ENCODE data around the gene ADAMTS2. TPM values are rescaled to one million over a fixed set of nuclear protein-coding genes. Genes with fewer than 3 reads are reported as not detected.

Gene ADAMTS2
- total RNA-seq, 8 experiments from 2014 or later, result 0.14 to 1.4 (median 0.49) TPM

DNA sequence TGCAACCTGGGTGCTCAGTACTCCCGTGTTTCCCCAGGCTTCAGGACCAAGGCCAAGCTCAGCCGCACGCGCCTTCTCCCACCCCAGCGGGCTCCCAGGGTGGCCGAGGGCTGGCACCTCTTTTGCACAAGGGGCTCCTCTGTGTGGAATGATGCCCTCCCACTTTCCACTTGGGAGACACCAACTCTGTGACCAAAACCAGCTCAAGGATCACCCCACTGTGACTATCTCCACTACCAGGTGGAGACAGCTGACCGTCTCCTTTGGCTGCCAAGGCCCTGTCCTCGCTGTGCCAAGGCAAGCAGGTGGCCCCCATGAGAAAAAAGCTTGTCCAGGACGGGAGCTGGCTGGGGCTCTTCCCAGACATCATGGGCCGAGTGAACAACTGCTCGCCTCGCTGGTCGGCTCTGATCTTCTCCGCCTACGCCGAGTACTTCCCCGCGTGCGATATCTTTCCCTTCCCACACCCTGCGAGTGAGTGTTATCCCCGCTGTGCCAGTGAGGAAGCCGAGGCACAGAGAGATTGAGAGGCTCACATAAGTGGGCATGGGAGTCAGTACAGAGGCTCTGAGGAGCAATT lies 152.3 kb downstream of the ADAMTS2 start:
- WGBS, 10 experiments, result 84 to 100% (median 90%) methylated on average over 1 to 13 of the region's 22 CpGs; no CpG with 5 or more reads in 3 of the 10 experiments
- H3K4me3 ChIP-seq, result no peak overlapping the region
- H3K4me1 ChIP-seq (replicated peaks in 1 of 2), result peaks cover 0 to 6% of the 10 kb centered on the region in 2 donors
- no peak overlapping the region for H3K27ac ChIP-seq
- in situ Hi-C loops (cut with MboI; ENCODE audit: low pct_unique_long_range_greater_than_20kb in 2 of 9, low sequenced_read_pairs in 9 of 9, unreplicated experiment in 9 of 9), result no loop called here
- ATAC-seq (replicated peaks in 6 of 8), result no peak

- ATAC-seq (replicated peaks in 6 of 8), result peak in 2 of 8 experiments; percentile 16 to 36
- Histone ChIP-seq H3K4me3 (no peak overlapping the region), H3K27ac (no peak overlapping the region), H3K4me1 (replicated peaks in 1 of 2) (peaks cover 0 to 8% of the 10 kb centered on the region in 2 donors)
- in situ Hi-C loops (cut with MboI; ENCODE audit: low pct_unique_long_range_greater_than_20kb in 2 of 9, low sequenced_read_pairs in 9 of 9, unreplicated experiment in 9 of 9), result no loop called here
- 40 to 91% (median 67%) methylated on average over 1 to 14 of the region's 20 CpGs; no CpG with 5 or more reads in 3 of the 10 experiments for WGBS, 10 experiments
Observed at GRCh38 chr5:179192185-179192890, 152.9 kb downstream of the ADAMTS2 start.

GRCh38 chr5:179191506-179192184 lies 153.6 kb downstream of the ADAMTS2 start:
- no peak overlapping the region for H3K4me3 ChIP-seq
- peaks cover 0 to 8% of the 10 kb centered on the region in 2 donors for H3K4me1 ChIP-seq (replicated peaks in 1 of 2)
- WGBS, 10 experiments, result 39 to 100% methylated on average over 1 to 3 of the region's 14 CpGs; no CpG with 5 or more reads in 8 of the 10 experiments
- in situ Hi-C loops (cut with MboI; ENCODE audit: low pct_unique_long_range_greater_than_20kb in 2 of 9, low sequenced_read_pairs in 9 of 9, unreplicated experiment in 9 of 9), result no loop called here
- peak in 2 of 8 experiments; percentile 7 to 20 for ATAC-seq (replicated peaks in 6 of 8)
- H3K27ac ChIP-seq, result no peak overlapping the region

DNA sequence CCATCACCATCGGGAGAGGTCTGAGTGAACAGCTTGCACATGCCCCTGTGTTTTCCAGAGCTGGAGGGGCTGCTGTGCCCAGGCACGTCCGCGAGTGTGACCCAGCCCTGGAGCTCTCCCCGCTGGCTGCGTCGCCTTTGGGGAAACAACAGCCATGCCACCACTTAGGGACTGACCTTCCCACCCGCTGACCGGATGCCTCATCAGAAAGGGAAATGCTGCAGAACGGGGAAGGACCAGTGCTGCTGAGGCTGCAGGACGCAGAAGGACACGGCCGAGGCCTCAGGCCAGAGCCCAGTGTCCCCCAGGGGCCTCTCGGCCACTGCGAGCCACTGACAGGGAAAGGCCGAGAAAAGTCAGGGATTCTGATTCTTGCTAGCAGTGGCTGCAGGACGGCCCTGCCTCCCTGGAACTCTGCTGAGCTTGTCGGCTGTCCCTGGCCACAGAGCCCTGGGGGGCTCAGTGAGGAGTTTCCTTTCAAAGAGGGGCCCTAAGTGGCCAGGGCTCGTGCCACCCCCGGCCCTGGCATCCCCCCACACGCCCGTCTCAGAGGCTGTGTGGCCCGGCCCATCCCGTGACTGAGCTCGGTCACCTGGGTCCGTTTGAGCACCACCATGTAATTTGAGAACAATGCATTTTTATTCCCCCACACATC lies 154.3 kb downstream of the ADAMTS2 start:
- Histone ChIP-seq H3K27ac (no peak overlapping the region), H3K4me1 (replicated peaks in 1 of 2) (peaks cover 0 to 14% of the 10 kb centered on the region in 2 donors), H3K4me3 (no peak overlapping the region)
- 17 to 94% (median 63%) methylated on average over 1 to 19 of the region's 26 CpGs; no CpG with 5 or more reads in 4 of the 10 experiments for WGBS, 10 experiments
- in situ Hi-C loops (cut with MboI; ENCODE audit: low pct_unique_long_range_greater_than_20kb in 2 of 9, low sequenced_read_pairs in 9 of 9, unreplicated experiment in 9 of 9), result no loop called here
- ATAC-seq (replicated peaks in 6 of 8), result peak in 2 of 8 experiments; percentile 33 to 41

DNA sequence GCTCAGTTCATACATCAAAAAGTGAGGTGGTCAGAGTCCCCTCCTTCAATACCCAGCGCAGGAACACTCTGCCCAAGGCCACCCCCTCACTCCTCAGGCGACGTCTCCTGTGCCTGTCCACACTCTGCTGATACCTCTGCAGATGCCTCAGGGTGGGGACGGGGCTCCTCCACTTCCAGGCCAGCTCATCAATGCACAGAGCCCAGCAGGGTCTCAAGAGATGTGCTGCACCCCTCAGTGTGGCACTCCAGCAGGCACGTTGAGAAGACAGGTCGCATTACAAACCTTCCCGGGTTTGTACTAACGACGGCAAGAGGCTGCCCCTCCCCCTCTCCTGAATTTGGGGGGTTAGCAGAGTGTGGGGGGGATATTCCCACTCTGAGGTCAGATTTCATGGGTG lies 156.6 kb downstream of the ADAMTS2 start:
- WGBS, 10 experiments, result 0 to 100% (median 70%) methylated on average over 1 to 5 of the region's 9 CpGs; no CpG with 5 or more reads in 4 of the 10 experiments

GRCh38 chr5:179187681-179188575 lies 157.3 kb downstream of the ADAMTS2 start:
- in situ Hi-C loops (cut with MboI; ENCODE audit: low pct_unique_long_range_greater_than_20kb in 2 of 9, low sequenced_read_pairs in 9 of 9, unreplicated experiment in 9 of 9), result no loop called here
- no peak overlapping the region for H3K4me3 ChIP-seq
- H3K4me1 ChIP-seq (replicated peaks in 1 of 2), result peaks cover 0 to 21% of the 10 kb centered on the region in 2 donors
- peak in 6 of 8 experiments; percentile 34 to 77 (median 47) for ATAC-seq (replicated peaks in 6 of 8)
- WGBS, 10 experiments, result 17 to 94% (median 75%) methylated on average over 1 to 7 of the region's 13 CpGs; no CpG with 5 or more reads in 2 of the 10 experiments
- no peak overlapping the region for H3K27ac ChIP-seq

More for the DNA sequence above, 156.6 kb downstream of the ADAMTS2 start:
- Histone ChIP-seq H3K27ac (no peak overlapping the region), H3K4me3 (no peak overlapping the region), H3K4me1 (replicated peaks in 1 of 2) (peaks cover 0 to 21% of the 10 kb centered on the region in 2 donors)
- in situ Hi-C loops (cut with MboI; ENCODE audit: low pct_unique_long_range_greater_than_20kb in 2 of 9, low sequenced_read_pairs in 9 of 9, unreplicated experiment in 9 of 9), result no loop called here
- ATAC-seq (replicated peaks in 6 of 8), result no peak

DNA sequence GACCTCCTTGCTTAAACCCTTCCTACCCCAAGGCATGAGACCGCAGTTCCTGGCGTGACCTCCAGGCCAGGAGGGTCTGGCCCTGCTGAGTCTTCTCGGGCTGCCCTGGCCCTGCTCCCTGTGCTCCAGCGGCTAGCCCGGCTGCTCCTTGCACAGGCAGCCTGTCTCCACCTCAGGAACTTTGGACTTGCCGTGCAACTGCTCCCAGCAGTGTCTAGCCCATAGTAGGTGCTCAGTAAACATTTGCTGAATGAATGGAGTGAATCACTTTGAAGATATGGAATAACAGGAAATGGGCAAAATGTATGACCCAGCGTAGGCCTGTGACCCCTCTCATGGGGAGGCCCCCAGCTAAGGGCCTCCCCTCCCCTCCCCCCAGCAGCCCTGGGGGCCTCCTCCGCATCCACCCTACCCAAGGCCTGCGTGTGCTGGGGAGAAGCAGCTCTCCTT lies 158.0 kb downstream of the ADAMTS2 start:
- in situ Hi-C loops (cut with MboI; ENCODE audit: low pct_unique_long_range_greater_than_20kb in 2 of 9, low sequenced_read_pairs in 9 of 9, unreplicated experiment in 9 of 9), result no loop called here
- peaks cover 0 to 21% of the 10 kb centered on the region in 2 donors for H3K4me1 ChIP-seq (replicated peaks in 1 of 2)
- H3K4me3 ChIP-seq, result no peak overlapping the region
- no peak overlapping the region for H3K27ac ChIP-seq
- 87 to 90% methylated on average over 2 to 3 of the region's 9 CpGs; no CpG with 5 or more reads in 8 of the 10 experiments for WGBS, 10 experiments
- peak in 1 of 8 experiments; percentile 7 for ATAC-seq (replicated peaks in 6 of 8)

DNA sequence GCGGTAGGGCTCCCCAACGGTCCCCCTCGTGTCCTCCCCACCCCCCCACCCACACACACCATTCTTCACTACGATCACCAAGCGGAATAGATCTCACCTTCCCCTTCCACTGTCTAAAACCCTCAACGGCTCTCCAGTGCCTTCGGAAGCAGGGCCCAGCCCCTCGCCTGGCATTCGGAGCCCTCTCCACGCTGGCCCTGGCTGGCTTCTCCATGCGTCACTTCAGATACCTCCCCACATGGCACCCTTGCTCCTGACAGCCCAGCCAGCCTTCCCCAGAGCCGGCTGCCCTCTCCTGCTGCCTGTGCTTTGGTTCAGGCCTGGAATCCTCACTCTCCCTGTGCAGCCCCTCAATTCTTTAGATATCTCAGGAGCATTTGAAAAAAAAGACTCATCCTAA lies 158.5 kb downstream of the ADAMTS2 start:
- Histone ChIP-seq H3K4me3 (no peak overlapping the region), H3K4me1 (replicated peaks in 1 of 2) (peaks cover 0 to 21% of the 10 kb centered on the region in 2 donors), H3K27ac (no peak overlapping the region)
- in situ Hi-C loops (cut with MboI; ENCODE audit: low pct_unique_long_range_greater_than_20kb in 2 of 9, low sequenced_read_pairs in 9 of 9, unreplicated experiment in 9 of 9), result no loop called here
- WGBS, 10 experiments, result 100% methylated on average over 1 of the region's 12 CpGs; no CpG with 5 or more reads in 9 of the 10 experiments
- ATAC-seq (replicated peaks in 6 of 8), result no peak

DNA sequence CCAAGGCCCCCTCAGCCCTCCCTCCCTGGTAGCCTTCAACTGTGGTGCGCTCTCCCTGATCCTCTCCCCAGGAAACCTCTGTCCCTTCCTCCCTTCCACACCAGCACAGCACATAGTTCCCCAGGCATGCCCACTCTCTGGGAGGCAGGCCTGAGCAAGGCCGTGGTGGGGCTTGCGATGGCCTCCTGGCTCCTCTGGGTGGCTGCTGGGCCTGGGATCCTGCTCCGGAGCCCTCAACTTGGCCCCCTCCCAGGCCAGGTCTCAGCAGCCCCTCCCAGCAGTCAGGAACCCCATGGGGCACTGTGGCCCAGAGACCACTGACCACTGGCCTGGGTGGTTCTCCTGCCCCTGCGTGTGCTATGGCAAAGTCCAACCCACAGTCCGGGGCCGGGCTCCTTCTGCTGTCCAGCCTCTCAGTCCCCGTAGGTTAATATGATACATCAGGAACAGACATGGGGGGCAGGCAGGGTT lies 159.3 kb downstream of the ADAMTS2 start:
- WGBS, 10 experiments, result 100% methylated on average over 1 of the region's 8 CpGs; no CpG with 5 or more reads in 8 of the 10 experiments
- no peak overlapping the region for H3K27ac ChIP-seq
- H3K4me3 ChIP-seq, result no peak overlapping the region
- ATAC-seq (replicated peaks in 6 of 8), result peak in 3 of 8 experiments; percentile 22 to 79 (median 42)
- H3K4me1 ChIP-seq (replicated peaks in 1 of 2), result peaks cover 0 to 18% of the 10 kb centered on the region in 2 donors
- in situ Hi-C loops (cut with MboI; ENCODE audit: low pct_unique_long_range_greater_than_20kb in 2 of 9, low sequenced_read_pairs in 9 of 9, unreplicated experiment in 9 of 9), result no loop called here

DNA sequence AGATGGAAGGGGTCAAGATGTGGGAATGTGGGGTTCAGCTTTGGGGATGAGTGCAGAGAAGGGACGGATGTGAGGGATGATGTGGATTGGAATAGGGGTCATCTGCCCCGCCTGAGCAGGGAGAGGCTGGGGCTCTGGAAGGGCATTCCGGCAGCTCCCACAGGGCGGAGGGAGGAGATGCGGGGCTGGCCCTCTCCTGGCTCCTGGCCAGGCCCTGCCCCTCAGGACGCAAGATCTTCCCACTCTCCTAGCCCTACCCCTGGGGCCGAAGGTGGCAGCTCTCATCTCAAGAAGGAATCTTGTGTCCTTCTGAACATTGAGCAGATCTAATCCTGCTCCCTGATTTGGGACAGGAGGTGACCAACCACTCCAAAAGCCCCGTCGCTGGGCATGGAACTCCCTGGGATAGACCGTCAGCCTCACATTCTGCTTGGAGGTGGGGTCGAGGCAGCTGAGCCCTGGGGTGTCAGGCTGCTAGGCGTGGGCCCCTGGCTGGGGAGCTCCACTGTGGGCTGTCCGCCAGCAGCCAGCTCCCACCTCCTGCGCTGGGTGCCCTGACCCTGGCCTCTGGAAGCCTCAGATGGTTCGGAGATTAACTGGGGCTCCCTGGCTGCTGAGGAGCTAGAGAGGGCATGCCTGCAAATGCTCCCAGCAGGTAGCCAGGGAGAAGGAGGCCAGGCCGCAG lies 159.9 kb downstream of the ADAMTS2 start:
- in situ Hi-C loops (cut with MboI; ENCODE audit: low pct_unique_long_range_greater_than_20kb in 2 of 9, low sequenced_read_pairs in 9 of 9, unreplicated experiment in 9 of 9), result no loop called here
- WGBS, 10 experiments, result 60 to 92% (median 80%) methylated on average over 1 to 10 of the region's 16 CpGs; no CpG with 5 or more reads in 5 of the 10 experiments
- peaks cover 0 to 16% of the 10 kb centered on the region in 2 donors for H3K4me1 ChIP-seq (replicated peaks in 1 of 2)
- no peak for ATAC-seq (replicated peaks in 6 of 8)
- H3K27ac ChIP-seq, result no peak overlapping the region
- no peak overlapping the region for H3K4me3 ChIP-seq

- 49 to 100% (median 85%) methylated on average over 1 to 4 of the region's 11 CpGs; no CpG with 5 or more reads in 3 of the 10 experiments for WGBS, 10 experiments
- no peak overlapping the region for H3K27ac ChIP-seq
- no peak overlapping the region for H3K4me3 ChIP-seq
- in situ Hi-C loops (cut with MboI; ENCODE audit: low pct_unique_long_range_greater_than_20kb in 2 of 9, low sequenced_read_pairs in 9 of 9, unreplicated experiment in 9 of 9), result no loop called here
- ATAC-seq (replicated peaks in 6 of 8), result no peak
- H3K4me1 ChIP-seq (replicated peaks in 1 of 2), result peaks cover 0 to 16% of the 10 kb centered on the region in 2 donors
Observed at GRCh38 chr5:179184521-179185050, 160.7 kb downstream of the ADAMTS2 start.

Data from motor neuron (in vitro differentiated cells).